Endothelial cell of umbilical vein (primary cell): ENCODE data around the gene HADHB.
"Not testable (repeated sequence)": the region's sequence is repeated elsewhere in the genome, so short reads cannot be mapped to it uniquely, and the experiment has no call there.

Experiments used
- EZH2 ChIP-seq: IDR thresholded peaks from 2 replicates; pipeline ENCODE4 v1.6.1; 2012; ENCODE audit warnings: borderline replicate concordance, low read depth, mild to moderate bottlenecking, moderate library complexity, low read length, inconsistent platforms; ENCODE audit not compliant: severe bottlenecking
- GATA2 ChIP-seq: IDR thresholded peaks from 2 replicates; pipeline ENCODE4 v1.7.0; 2011; ENCODE audit warnings: low read depth, mild to moderate bottlenecking, moderate library complexity, mixed read lengths, low read length; ENCODE audit not compliant: insufficient read length, insufficient read depth
- MYC ChIP-seq: IDR thresholded peaks from one replicate; pipeline ENCODE4 v1.6.1; 2011; ENCODE audit warnings: mild to moderate bottlenecking, low read depth, low read length
- POLR2A ChIP-seq: IDR thresholded peaks from 2 replicates; pipeline ENCODE4 v1.6.1; 2012; ENCODE audit warnings: low read depth, mild to moderate bottlenecking, control low read depth, low read length
- POLR2AphosphoS5 ChIP-seq: IDR thresholded peaks from 2 replicates; pipeline ENCODE4 v1.6.1; 2012; ENCODE audit warnings: low read depth, mild to moderate bottlenecking, control low read depth, low read length, moderate library complexity; ENCODE audit not compliant: insufficient read depth
- TF ChIP-seq, protein P1 (sequence below), 2 donors: IDR thresholded peaks; 1 replicate in 1 of 2; 2 replicates in 1 of 2; pipeline ENCODE4 v1.5.1; 2011; ENCODE audit warnings: low read length in 2 of 2, mild to moderate bottlenecking in 2 of 2, moderate library complexity in 2 of 2, control low read depth in 1 of 2, inconsistent platforms in 1 of 2, low read depth in 1 of 2; ENCODE audit not compliant: insufficient read depth in 1 of 2; ENCODE audit errors: extremely low read depth in 1 of 2
- TF ChIP-seq, protein P2 (sequence below): IDR thresholded peaks from 2 replicates; pipeline ENCODE4 v1.6.1; 2011; ENCODE audit not compliant: insufficient read depth, insufficient read length

DNA sequence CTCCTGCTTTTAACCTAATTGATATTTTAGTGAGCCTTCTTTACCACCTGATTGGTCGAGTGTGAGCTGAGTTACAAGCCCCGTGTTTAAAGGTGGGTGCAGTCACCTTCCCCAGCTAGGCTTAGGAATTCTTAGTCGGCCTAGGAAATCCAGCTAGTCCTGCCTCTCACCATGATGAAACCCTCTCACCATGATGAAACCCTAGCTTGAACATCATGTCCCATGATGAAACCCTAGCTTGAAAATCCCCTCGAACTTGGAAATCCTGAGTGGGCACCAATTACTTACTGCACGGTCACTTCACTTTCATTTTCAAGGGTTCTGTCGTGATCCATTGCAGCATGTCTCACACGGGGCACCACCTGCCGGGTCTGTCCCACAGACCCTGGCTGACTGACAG, 14.1 kb downstream of the HADHB start:
- TF ChIP-seq, protein P1, sequence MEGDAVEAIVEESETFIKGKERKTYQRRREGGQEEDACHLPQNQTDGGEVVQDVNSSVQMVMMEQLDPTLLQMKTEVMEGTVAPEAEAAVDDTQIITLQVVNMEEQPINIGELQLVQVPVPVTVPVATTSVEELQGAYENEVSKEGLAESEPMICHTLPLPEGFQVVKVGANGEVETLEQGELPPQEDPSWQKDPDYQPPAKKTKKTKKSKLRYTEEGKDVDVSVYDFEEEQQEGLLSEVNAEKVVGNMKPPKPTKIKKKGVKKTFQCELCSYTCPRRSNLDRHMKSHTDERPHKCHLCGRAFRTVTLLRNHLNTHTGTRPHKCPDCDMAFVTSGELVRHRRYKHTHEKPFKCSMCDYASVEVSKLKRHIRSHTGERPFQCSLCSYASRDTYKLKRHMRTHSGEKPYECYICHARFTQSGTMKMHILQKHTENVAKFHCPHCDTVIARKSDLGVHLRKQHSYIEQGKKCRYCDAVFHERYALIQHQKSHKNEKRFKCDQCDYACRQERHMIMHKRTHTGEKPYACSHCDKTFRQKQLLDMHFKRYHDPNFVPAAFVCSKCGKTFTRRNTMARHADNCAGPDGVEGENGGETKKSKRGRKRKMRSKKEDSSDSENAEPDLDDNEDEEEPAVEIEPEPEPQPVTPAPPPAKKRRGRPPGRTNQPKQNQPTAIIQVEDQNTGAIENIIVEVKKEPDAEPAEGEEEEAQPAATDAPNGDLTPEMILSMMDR (IDR thresholded peaks at IDR 0.05; ENCODE audit: extremely low read depth in 1 of 2, insufficient read depth in 1 of 2, low read depth in 1 of 2, low read length in 2 of 2) = not testable (repeated sequence)
- TF ChIP-seq, protein P2, sequence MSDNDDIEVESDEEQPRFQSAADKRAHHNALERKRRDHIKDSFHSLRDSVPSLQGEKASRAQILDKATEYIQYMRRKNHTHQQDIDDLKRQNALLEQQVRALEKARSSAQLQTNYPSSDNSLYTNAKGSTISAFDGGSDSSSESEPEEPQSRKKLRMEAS = not testable (repeated sequence)
- not testable (repeated sequence) for TF ChIP-seq POLR2A, POLR2AphosphoS5, MYC, GATA2, EZH2
